HUES48 (cell line): ENCODE data around the gene TRIM7.
"Not testable (repeated sequence)": the region's sequence is repeated elsewhere in the genome, so short reads cannot be mapped to it uniquely, and the experiment has no call there.

Experiments
- H3K27ac ChIP-seq: one replicate; pipeline ENCODE4 v1.7.0; 2013; ENCODE audit warnings: low read depth, low read length, inconsistent platforms
- H3K27me3 ChIP-seq: 2 replicates; pipeline ENCODE4 v1.6.1; 2013; ENCODE audit warnings: mild to moderate bottlenecking, low read length; ENCODE audit not compliant: control insufficient read depth, insufficient read depth
- H3K36me3 ChIP-seq: 2 replicates; pipeline ENCODE4 v1.6.1; 2013; ENCODE audit warnings: low read length; ENCODE audit not compliant: control insufficient read depth, insufficient read depth
- H3K4me1 ChIP-seq: 2 replicates; pipeline ENCODE4 v1.6.1; 2013; ENCODE audit warnings: mild to moderate bottlenecking, low read length; ENCODE audit not compliant: control insufficient read depth, insufficient read depth
- H3K4me3 ChIP-seq: 2 replicates; pipeline ENCODE4 v1.5.1; 2013; ENCODE audit warnings: mild to moderate bottlenecking, low read depth, low read length
- H3K9ac ChIP-seq: 2 replicates; pipeline ENCODE4 v1.6.1; 2013; ENCODE audit warnings: mild to moderate bottlenecking, low read depth, low read length, moderate library complexity
- H3K9me3 ChIP-seq: 2 replicates; pipeline ENCODE4 v1.6.1; 2013; ENCODE audit warnings: low read length; ENCODE audit not compliant: control insufficient read depth, insufficient read depth

The TRIM7 gene

GRCh38 chr5:181209006-181209405 lies 4.0 kb upstream of the TRIM7 start:
- H3K9me3 ChIP-seq, H3K4me3 ChIP-seq, H3K27ac ChIP-seq, H3K36me3 ChIP-seq, H3K9ac ChIP-seq, H3K4me1 ChIP-seq: not testable (repeated sequence)
- H3K27me3 ChIP-seq: peaks cover 26% of the 10 kb centered on the region

- H3K27ac ChIP-seq: no peak overlapping the region
- H3K4me1 ChIP-seq: no peaks in the 10 kb centered on the region
- no peak overlapping the region for H3K4me3 ChIP-seq
- H3K9ac ChIP-seq: no peak overlapping the region
- no peaks in the 10 kb centered on the region for H3K36me3 ChIP-seq
- H3K9me3 ChIP-seq: no peaks in the 10 kb centered on the region
- H3K27me3 ChIP-seq: peaks cover 37% of the 10 kb centered on the region
Observed at GRCh38 chr5:181207960-181208253, 2.9 kb upstream of the TRIM7 start.

- Histone ChIP-seq H3K4me1 (no peaks in the 10 kb centered on the region), H3K9ac (peak overlapping the region; percentile 43), H3K4me3 (peak overlapping the region; percentile 97), H3K27me3 (peaks cover 40% of the 10 kb centered on the region), H3K36me3 (no peaks in the 10 kb centered on the region), H3K9me3 (no peaks in the 10 kb centered on the region), H3K27ac (peak overlapping the region; percentile 35)
Observed at GRCh38 chr5:181207214-181207959, 2.4 kb upstream of the TRIM7 start.

GRCh38 chr5:181205761-181206649 lies 1.0 kb upstream of the TRIM7 start:
- H3K9ac ChIP-seq: no peak overlapping the region
- no peaks in the 10 kb centered on the region for H3K9me3 ChIP-seq
- peak overlapping the region; percentile 97 for H3K4me3 ChIP-seq
- no peak overlapping the region for H3K27ac ChIP-seq
- H3K4me1 ChIP-seq: peaks cover under 1% of the 10 kb centered on the region; the same call in 1 of the 2 replicates
- peaks cover 52% of the 10 kb centered on the region for H3K27me3 ChIP-seq
- no peaks in the 10 kb centered on the region for H3K36me3 ChIP-seq

- Histone ChIP-seq H3K27me3 (peaks cover 69% of the 10 kb centered on the region), H3K36me3 (no peaks in the 10 kb centered on the region), H3K9me3 (no peaks in the 10 kb centered on the region), H3K27ac (no peak overlapping the region), H3K4me3 (peak overlapping the region; percentile 97), H3K4me1 (peaks cover 16% of the 10 kb centered on the region), H3K9ac (no peak overlapping the region)
Observed at GRCh38 chr5:181204113-181204825, 727 bp downstream of the TRIM7 start.

GRCh38 chr5:181203777-181204112 lies 1.3 kb downstream of the TRIM7 start:
- Histone ChIP-seq H3K4me3 (peak overlapping the region; percentile 97), H3K27ac (no peak overlapping the region), H3K4me1 (peaks cover 21% of the 10 kb centered on the region), H3K36me3 (no peaks in the 10 kb centered on the region), H3K9me3 (no peaks in the 10 kb centered on the region), H3K9ac (no peak overlapping the region), H3K27me3 (peaks cover 72% of the 10 kb centered on the region)

- Histone ChIP-seq H3K36me3 (no peaks in the 10 kb centered on the region), H3K9ac (no peak overlapping the region), H3K27me3 (peaks cover 74% of the 10 kb centered on the region), H3K27ac (no peak overlapping the region), H3K4me3 (peak overlapping the region; percentile 97; the same call in 1 of the 2 replicates), H3K9me3 (no peaks in the 10 kb centered on the region), H3K4me1 (peaks cover 27% of the 10 kb centered on the region)
Observed at GRCh38 chr5:181203093-181203711, 1.8 kb downstream of the TRIM7 start.

GRCh38 chr5:181200816-181201215 lies 4.2 kb downstream of the TRIM7 start:
- no peaks in the 10 kb centered on the region for H3K9me3 ChIP-seq
- no peak overlapping the region for H3K4me3 ChIP-seq
- peaks cover 67% of the 10 kb centered on the region for H3K27me3 ChIP-seq
- H3K4me1 ChIP-seq: peaks cover 38% of the 10 kb centered on the region
- no peak overlapping the region for H3K9ac ChIP-seq
- no peaks in the 10 kb centered on the region for H3K36me3 ChIP-seq
- no peak overlapping the region for H3K27ac ChIP-seq

GRCh38 chr5:181199881-181200638 lies 4.9 kb downstream of the TRIM7 start:
- H3K36me3 ChIP-seq: no peaks in the 10 kb centered on the region
- H3K9me3 ChIP-seq: no peaks in the 10 kb centered on the region
- H3K4me1 ChIP-seq: peaks cover 38% of the 10 kb centered on the region
- no peak overlapping the region for H3K27ac ChIP-seq
- peaks cover 59% of the 10 kb centered on the region for H3K27me3 ChIP-seq
- H3K9ac ChIP-seq: no peak overlapping the region
- H3K4me3 ChIP-seq: no peak overlapping the region

- H3K9ac ChIP-seq: no peak overlapping the region
- H3K9me3 ChIP-seq: no peaks in the 10 kb centered on the region
- no peaks in the 10 kb centered on the region for H3K36me3 ChIP-seq
- H3K27me3 ChIP-seq: peaks cover 49% of the 10 kb centered on the region
- H3K27ac ChIP-seq: peak overlapping the region; percentile 29
- peak overlapping the region; percentile 2; the same call in 1 of the 2 replicates for H3K4me3 ChIP-seq
- peaks cover 38% of the 10 kb centered on the region for H3K4me1 ChIP-seq
Observed at GRCh38 chr5:181198905-181199519, 6.0 kb downstream of the TRIM7 start.
